Activated gamma-delta T cell (primary cell): Measurements from ENCODE around the gene TMBIM4.
"Not testable (repeated sequence)": the region's sequence is repeated elsewhere in the genome, so short reads cannot be mapped to it uniquely, and the experiment has no call there.

ENCODE experiments used
- DNase-seq: peaks from one replicate; lab custom pipeline; 2025; lab: John Stamatoyannopoulos, UW
- total RNA-seq, 2 donors: gene quantifications; one replicate each; lab custom pipeline; 2026; lab: John Stamatoyannopoulos, UW

Gene TMBIM4, protein sequence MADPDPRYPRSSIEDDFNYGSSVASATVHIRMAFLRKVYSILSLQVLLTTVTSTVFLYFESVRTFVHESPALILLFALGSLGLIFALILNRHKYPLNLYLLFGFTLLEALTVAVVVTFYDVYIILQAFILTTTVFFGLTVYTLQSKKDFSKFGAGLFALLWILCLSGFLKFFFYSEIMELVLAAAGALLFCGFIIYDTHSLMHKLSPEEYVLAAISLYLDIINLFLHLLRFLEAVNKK
- 20.3 to 22.5 reads per million in 2 donors for total RNA-seq

DNA sequence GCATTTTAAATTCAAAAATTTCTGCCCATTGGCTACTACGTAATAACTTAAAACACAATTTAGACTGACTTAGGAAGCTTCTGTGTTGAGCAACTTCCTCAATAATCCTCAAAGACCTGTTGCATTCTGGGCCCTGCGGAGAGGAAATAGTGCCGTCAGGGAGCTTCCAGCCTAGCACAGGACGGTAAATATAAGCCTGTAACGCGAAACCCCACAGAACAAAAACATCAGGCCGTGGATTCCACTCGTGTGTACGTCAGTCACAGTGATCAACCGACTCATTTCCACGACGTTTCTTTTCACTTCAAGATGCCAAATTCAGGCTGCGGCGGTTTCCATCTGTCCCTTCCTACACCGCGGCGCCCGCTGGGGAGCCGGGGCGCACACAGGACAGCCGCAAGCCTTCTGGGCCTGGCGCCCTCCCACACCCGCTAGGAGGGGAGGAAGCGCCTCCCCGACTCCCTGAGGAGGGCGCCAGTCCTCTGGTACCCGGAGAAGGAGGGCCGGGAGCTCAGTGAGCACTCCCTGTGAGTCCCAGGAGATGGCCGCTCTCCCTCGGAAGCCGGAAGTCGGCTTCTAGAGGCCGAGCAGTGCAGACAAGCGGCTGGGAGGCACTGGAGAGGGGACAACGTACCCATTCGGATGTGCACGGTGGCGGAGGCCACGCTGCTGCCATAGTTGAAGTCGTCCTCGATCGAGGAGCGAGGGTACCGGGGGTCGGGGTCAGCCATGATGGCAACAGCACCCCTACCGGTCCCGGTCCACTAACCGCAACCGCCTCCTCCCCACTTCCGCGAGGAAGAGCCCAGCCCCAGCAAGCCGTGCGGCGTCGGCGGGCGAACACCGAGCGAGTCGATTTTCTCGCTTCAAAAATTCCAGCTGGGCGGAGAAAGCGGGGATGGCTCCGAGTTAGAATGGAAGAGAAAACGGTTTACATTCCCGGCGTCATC, at the start of gene TMBIM4:
Gene TMBIM4, minus strand, starts transcription at position 776 of the 950 bp plus-strand sequence. Its CDS starts 45 bp downstream, at position 731.
- DNase-seq = peak; percentile 72

DNA sequence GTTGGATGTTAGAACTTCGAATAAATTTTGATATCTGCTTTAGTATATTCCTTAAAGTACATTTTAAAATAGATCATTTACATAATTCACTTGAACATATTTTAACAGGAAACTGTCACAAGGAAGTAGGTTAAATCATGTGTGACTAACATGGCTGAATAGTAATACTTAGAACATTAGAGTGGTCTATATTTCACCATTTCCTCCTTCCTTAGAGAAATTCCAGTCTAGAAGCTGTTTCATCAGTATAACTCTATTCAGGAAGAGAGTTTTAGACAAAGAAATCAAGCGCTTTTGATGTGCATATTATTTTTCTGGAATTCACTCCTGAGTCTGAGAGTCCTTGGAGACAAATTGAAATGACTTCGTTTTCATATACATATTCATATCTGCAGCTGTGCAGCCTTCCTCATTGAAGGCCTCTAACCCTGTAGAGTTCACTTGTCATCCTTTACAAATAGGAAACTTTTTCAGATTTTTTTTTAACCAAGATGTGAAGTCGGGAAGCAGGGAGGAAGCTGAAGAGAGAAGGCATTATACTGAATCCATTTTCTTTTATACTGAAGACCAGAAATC, 47.6 kb upstream of the TMBIM4 start:
- DNase-seq = no peak

DNA sequence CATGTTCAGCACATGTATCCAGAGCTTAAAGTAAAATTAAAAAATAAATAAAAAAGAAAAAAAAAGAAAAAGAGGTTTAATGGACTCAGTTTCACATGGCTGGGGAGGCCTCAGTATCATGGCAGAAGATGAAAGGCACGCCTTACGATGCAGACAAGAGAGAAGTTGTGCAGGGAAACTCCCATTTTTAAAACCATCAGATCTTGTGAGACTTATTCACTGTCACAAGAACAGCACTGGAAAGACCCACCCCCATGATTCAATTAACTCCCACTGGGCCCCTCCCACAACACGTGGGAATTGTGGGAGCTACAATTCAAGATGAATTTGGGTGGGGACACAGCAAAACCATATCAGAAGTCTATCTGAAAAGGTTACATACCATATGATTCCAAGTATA, 43.2 kb upstream of the TMBIM4 start:
- not testable (repeated sequence) for DNase-seq

DNA sequence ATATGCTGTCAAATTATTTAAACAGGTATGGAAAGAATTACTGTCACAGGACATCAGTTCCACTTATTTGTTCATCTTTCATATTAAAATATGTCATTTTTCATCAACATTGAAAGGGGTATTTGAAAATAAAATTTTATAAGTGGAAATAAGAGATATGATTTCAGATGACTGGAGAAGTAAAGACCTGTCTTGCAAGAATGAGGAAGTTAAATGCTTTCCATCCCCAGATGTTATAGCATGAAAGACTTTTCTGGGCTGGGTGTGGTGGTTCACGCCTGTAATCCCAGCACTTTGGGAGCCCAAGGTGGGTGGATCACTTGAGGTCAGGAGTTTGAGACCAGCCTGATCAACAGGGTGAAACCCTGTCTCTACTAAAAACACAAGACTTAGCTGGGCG, 41.8 kb upstream of the TMBIM4 start:
- DNase-seq = not testable (repeated sequence)

DNA sequence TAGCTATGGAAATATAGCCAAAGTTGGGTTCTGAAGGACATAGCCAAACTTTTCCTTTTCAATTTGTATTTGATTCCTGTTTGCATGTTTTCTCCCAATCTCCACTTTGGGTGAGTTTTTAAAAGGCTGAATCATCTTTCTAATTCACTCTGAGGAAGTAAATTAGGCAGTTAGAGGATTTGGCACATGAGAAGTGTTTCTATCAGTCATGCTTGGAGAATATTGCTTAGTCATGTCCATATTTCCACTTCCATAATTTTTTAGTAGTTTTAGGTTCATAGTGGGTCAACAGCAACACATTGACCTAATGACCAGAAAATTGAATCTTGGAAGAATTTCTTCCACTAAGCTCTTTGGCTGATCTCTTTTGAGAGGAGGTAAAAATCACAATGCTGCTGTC, 41.0 kb upstream of the TMBIM4 start:
- DNase-seq = no peak

DNA sequence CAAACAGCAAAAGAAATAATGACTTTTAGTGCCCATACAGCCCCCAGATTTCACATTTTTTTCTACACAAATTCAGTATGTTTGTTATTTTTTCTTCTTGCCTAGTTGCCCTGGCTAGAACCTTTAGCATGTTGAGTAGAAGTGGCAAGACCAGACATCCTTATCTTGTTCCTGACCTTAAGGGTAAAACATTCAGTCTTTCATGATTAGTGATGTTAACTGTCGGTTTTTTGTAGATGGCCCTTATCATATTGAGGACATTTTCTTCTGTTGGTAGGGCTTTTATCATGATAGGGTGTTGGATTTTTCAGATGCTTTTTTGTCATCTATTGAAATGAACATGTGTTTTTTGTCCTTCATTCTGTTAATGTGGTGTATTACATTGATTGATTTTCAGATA, 36.3 kb upstream of the TMBIM4 start:
- DNase-seq = no peak

DNA sequence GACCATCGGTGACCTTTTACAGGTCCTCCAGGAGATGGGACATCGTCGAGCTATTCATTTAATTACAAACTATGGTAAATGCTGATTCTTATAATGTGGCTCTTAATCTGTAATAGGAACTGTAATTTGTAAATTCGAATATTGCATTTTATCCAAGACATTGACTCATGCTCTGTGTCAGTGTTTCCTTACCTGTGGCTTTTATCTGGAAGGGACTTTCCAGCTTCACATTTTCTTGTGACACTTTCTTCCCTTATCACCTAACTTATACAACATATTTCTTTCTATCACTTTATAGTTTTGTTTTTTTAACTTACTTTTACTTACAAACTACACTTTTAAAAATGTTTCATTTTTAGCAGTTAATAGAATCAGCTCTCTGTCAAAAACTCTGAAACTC, 34.0 kb upstream of the TMBIM4 start:
- DNase-seq = no peak

DNA sequence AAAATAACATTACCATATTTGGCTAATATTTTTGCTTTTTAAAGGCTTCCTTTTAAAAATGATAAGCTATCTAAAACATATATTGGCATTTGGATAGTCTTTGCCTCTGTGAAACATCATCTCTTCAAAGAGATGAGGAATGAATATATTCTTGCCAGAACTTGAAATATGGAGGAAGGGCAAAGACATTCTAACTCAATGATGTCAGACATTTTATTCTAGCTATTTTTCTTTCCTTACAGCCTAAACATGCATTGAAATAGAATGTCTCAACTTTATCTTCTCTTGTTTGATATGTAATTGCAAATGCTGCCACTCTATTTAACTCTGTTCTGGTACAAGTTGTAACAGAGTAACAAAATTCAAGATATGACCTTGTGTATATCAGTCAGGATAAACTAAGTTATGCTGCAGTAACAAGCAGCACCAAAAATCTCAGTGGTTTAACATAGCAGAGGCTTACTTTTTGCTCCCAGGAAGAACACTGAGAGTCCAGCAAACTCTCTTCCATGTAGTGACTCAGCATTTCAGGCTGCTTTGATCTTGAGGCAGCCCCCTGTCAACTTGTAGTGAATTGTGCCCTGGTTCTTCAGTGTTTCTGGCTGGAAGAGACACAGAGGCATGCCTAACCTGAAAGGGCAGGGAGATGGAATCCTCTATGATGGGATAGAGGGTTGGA, 30.2 kb upstream of the TMBIM4 start:
- DNase-seq = no peak

DNA sequence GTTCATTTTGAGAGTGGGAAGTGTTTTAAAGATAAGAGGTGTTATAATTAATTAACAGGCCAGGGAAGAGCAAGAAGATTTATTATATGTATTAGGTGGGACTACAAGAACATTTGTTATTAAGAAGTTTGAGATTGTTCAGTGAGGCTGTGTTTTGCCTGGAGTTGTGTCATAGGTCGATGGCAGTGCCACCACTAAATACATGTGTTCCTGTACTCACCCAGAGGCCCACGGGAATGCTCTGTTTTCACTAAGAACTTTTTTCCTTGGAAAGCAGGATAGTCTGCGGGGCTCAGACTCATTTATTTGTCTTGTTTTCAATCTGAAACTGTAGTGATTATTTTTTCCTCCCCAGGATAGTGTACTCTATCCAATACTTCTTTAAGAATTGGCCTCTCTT, 29.3 kb upstream of the TMBIM4 start:
- no peak for DNase-seq

DNA sequence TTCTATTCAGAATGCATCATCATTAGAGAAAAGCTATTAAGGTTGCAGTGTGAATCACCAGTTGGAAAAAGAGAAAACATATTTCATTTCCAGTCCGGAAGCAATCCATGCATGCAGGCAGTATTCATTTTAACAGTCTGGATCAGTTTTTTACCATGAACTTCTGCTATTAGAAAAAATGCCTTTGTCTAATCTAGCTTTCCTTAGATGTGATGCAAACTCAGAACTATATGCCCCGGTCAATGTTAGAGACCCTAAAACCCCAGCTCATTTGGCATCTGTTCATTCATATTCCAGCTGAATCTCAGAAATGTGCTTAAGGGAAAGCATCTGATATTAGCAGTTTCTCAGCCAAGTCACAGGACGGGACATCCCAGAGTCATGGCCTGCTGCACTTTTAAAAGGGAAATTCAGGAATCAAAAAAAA, 27.7 kb upstream of the TMBIM4 start:
- DNase-seq = no peak

DNA sequence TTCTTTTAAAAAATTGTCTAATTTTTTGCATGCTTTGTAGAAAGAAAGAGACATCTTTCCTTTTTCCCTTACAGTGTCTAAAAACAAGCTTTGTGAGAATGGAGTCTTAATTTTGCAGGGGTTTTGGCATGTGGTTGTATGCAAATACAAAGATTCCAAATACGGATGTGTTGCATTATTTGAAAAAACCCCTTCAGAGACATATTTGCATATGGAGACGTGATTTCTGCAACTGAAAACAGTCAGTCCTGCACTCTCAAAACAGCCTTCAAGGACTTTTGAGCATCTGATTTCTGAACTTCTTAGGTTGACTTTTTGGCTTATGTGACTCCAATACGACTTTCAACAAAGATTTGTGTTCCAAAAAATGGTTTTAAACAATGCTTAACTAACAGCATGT, 27.0 kb upstream of the TMBIM4 start:
- no peak for DNase-seq

DNA sequence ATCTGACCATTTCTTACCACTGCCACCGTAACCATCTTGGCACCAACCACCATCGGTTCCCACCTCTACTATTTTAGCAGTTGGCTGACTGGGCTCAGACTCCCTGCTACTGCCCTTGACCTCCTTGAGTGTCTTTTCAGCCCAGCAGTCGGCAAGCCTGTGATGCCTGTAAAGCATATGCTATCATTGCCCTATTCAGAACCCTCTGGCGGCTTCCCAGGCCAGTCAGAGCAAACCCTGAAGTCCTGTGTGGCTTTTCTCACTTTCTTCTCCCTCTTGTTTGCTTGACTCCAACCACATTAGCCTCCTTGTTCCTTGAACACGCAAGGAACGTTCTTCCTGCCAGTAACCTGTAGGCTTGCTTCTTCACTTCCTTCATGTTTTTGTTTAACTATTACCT, 25.4 kb upstream of the TMBIM4 start:
- no peak for DNase-seq

DNA sequence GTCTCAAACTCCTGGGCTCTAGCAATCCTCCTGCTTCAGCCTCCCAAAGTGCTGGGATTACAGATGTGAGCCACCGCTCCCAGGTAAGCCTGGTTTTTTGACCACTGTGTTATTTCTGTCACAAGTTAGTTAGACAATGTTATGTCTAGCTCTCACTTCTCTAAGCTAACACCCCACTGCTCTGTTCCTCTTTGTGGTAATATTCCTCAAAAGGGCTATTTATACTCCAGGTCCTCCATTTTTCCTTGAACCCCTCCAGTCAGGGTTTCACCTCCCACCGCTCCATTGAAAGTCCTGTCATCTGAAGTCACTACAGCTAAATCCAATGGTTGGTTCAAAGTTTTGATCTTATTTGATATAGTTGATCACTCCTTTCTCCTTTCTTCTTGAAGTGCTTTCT, 24.3 kb upstream of the TMBIM4 start:
- no peak for DNase-seq

DNA sequence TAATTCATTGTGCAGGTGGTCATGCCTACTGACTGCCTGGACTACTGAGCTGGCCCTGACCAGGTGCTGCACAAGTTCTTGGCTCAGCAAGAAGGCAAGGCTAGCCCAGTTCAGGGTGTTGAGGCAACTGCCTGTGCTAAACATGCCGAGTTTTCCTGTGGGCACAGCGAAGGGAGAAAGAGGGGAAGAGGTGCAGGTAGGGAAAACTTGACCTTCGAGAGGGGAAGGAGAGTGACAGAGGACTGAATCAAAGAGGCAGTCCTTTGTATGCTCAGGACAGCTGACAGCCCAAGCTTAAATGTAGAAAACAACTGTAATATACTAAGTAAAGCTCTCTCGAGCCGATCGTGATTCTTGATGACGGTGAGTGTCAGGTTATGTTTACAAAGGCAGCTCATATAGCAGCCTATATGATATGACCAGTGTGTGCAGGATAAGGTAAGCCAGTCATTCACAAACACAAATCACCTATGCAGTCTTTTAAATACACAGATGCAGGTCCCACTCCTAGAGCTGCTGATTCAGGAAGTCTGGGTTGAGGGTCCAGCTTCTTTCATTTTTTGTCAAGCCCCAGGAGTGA, 21.8 kb upstream of the TMBIM4 start:
- DNase-seq = no peak

DNA sequence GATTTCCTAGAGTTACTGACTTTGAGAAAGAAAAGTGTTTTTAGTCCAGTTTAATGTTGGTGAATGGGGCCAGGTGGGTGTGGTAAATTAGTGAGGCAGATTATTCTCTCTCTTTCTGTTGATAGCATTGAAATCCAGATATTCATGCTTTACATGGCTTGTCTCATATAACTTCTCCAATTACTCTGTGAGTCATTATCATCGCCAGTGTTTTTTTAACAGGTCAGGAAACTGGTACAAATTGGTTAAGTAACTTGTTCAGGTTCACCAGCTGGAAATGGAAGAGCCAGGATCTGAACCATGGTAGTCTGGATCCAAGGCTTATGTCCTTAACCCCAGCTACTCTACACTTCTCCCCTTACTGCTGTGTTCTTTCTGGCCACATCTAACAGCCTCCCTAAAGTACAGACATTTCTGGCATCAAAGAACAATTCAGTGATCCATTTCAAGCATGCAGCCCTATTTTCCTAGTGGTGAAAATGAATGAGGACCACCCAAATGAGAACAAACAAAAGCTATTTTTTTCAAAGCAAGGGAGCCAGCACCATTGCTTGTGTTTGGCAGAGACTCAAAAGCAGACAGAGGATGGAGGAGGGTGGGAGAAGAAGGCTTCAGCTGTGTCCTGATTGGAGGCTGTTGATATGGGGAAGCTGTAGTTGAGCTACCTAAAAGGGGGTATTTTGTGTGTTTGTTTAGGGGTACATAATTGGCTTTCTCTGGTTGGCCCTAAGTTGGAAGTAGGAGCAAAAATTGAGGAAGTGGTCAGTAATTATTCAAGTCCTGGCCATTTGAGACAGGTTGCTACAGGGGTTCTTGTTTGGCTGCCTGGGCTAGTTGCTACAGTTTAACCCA, 20.9 kb upstream of the TMBIM4 start:
- DNase-seq = no peak

DNA sequence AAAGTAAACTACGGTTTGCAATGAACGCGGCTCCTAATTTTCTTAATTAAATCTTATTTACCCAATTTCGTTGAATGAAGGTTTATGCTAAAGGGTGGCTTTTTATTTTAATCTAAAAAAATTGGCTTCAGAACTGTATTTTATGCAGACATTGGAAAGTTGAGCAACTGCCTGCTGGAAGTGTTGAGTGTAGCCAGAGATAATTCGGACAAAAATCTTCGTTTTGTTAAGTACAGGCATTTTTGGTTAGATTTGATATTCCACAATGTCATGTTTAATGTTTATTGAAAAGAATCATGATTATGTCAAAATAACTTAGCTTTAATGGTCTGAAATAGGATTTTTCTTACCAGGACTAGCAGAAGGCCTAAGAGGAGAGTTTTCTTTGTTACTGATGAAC, 20.1 kb upstream of the TMBIM4 start:
- no peak for DNase-seq

DNA sequence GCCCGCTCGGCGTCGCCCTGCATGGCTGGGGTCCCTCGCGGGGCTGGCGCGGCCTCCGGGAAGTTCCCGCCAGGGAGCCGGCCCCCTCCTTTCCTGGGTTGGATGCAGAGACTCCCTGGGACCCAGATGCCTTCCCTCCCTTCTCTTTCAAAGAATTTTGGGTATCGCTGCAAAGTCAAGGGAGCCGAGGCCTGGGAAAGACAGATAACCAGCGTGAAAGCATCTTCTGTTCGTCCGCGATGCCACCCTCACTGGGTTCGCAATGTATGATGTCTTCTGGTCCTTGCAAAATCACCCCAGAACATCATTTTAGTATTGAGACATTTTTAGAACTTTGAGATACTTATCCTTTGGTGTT, 19.7 kb upstream of the TMBIM4 start:
- no peak for DNase-seq

DNA sequence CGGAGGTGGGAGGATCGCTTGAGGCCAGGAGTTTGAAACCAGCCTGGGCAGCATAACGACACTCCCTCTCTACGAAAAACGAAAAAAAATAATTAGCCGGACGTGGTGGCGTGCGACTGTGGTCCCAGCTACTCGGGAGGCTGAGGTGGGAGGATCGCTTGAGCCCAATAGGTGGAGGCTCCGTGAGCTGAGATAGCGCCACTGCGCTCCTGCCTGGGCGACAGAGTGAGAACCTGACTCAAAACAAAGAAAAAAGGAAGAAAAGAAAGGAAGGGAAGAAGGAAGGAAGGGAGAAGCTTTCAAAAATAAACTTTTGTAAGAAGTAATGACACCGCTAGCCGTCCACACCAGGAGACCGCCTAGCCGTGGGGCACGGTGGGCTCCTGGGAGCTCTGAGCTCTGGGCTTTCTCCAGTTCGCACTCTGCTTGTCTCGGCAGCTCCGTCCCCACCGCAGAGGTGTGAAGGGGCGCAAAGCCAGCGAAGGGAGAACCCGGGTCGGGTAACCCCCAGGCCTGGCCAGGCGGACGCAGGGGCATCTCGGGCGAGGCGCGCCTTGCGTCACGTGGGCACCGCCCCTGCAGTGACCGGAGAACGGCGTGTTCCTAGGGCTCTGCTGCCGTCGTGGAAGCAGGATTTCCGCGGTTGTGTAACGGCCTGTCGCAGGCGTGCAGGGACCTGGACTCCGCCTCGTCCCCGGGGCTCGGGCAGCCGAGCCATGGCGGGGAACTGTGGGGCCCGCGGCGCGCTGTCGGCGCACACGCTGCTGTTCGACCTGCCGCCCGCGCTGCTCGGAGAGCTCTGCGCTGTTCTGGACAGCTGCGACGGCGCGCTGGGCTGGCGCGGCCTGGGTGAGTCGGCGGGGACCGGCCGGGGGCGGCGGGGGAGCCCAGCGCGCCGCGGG, 19.0 kb upstream of the TMBIM4 start, which contains the start of gene IRAK3:
Gene IRAK3, plus strand, starts transcription at position 631 of the 902 bp plus-strand sequence. Its CDS starts 86 bp downstream, at position 717.
- DNase-seq = peak; percentile 26

DNA sequence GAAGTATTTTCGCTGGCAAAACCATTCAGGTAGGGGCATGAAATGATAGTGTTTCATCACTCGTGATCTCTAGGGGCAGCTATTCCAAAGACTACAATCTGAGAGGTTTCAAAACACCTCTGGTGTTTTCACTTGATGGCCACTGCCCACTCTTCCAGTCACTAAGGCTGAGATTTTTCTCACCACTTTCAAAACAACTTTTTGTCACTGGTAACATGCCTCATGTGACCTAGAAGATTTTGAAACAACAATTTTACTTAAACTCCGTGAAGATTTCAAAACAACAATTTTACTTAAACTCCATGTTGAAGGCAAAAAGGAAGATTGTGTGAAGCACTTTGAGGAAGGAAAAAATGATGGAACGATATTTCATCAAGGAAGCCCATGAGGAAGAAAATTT, 18.0 kb upstream of the TMBIM4 start:
- no peak for DNase-seq

DNA sequence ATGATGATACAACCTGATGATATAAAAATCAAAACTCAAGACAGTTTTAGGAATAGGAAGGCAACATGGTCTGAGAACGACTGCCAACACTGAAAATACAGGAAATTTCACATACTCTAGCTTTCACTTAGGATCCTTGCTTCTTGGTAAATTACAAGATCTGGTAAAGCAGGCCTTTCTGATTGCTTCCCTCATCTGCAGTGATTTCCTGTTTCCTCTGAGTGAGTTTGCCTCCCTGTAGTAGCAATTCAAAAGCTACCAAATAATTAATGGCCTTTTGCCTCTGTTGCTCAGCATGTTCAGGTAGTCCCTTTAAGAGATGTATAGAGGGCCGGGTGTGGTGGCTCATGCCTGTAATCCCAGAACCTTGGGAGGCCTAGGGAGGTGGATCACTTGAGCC, 17.2 kb upstream of the TMBIM4 start:
- DNase-seq = no peak
